GM21737 (cell line): ENCODE data around the gene AGBL5.
"Not testable (repeated sequence)": the region's sequence is repeated elsewhere in the genome, so short reads cannot be mapped to it uniquely, and the experiment has no call there.

Experiments
- ATAC-seq: cut with Tn5 transposase; IDR thresholded peaks from one replicate; pipeline ENCODE4 v1.9.1; 2021; ENCODE audit warnings: mild to moderate bottlenecking, moderate library complexity; ENCODE audit not compliant: unreplicated experiment

Gene AGBL5

DNA sequence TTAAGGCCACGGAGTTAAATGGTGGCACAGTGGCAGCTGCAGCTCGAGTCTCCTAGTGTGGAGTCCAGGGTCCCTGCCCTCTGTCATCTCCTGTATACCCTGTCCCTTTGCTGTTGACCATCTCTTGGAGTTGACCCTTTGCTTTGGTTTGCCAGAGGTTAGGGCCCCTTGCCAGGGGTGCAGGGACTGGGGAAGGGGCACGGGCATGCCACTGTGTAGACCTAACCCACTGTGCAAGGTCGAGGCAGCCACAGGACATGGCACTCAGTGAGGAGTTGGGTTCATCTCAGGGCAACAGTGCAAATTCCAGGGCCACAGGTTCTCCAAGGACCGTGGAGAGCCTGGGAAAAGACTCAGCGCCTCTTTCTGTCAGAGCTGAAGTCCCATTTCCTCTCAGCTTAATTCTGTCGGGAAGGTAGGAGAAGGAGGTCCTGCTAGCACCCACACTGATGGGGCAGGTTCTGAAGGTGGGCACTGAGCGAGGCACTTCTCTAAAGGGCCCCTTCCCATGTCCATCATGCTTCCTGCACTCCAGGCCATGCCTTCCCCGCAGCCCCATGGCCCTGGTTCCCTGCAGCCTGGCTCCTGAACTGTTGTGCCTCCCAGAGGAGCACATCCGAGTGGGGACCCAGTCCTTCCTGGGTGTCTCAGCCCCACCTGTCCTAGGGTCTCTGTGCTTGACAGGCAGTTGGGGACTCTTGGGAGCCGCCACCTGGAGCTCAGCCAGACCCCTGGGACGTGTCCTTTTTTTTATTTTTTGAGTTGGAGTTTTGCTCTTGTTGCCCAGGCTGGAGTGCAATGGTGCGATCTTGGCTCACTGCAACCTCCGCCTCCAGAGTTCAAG, 37.9 kb downstream of the AGBL5 start:
- ATAC-seq = no peak

DNA sequence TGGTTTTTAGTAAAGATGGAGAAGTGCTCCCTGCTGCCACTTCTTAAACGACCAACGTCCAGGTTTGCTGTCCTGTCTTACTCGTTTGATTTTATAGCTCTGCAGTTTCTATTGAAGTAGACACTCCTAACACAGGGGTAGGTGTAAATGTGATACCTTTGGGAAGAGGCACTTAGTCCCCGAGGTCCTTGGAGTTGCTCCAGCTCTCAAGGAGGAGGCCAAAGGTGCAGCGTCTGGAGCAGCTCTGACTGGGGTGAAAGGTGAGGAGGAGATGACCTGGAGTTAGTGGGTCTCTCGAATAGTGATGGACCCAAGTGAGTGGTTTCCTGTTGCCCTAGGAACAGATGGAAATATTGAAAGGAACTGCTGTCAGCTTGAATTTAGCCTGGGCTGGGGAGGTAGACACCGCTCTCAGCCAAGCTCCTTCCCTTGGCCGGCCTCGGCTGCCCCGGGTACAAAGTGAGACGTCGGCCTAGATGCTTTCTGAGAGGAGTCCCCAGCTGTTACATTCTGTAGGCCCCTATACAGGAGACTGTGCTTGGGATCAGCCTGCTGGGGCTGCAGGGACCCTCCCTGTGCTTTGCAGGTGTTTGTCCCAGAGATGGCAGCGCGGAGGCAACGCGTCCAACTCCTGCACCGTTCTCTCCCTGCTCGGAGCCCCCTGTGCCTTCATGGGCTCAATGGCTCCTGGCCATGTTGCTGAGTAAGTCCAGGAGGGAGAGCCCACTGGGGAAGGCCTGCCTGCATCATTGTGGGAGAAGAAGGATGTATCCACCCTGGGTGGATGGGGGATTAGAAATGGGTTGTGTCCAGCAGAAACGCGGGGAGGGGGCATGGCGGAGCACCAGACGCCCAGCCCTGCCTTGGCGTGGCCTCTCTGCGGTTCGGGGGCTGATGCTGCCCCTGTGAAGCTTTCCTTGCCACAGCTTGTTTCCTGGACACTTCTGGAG, 40.6 kb downstream of the AGBL5 start:
- no peak for ATAC-seq

DNA sequence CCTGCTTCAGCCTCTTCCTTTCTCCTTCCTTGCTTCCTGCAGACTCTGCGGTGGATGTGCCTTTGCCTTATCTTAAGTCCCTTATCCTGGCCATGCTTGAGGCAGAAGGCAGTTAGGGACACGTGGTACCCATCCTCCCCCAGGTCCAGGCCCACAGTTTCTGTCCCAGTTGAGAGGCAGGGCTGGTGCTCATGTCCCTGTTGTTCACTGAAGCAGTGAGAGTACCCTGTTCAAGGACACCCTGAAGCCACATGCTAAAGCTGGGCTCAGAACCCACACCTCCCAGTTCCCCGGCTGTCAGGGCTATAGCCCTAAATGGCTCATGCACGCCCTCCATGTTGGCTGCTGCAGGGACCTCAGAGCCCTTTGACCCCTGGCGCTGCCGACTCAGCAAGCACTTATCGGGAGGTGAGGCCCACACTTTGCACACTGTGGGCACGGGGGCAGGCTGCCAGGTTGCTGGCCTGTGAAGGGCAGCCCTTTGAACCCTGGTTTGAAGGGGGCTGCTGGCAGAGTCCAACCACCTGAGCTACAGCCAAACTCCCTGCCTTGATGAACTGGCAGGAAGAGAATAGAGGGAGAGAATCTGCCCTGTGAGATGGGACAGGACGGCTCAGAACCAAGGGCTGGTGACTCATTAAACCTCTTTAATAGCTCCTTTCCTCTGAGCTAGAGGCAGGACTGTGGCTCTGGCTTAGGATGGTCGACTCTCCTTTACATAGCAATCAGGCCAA, 41.4 kb downstream of the AGBL5 start:
- ATAC-seq = no peak

DNA sequence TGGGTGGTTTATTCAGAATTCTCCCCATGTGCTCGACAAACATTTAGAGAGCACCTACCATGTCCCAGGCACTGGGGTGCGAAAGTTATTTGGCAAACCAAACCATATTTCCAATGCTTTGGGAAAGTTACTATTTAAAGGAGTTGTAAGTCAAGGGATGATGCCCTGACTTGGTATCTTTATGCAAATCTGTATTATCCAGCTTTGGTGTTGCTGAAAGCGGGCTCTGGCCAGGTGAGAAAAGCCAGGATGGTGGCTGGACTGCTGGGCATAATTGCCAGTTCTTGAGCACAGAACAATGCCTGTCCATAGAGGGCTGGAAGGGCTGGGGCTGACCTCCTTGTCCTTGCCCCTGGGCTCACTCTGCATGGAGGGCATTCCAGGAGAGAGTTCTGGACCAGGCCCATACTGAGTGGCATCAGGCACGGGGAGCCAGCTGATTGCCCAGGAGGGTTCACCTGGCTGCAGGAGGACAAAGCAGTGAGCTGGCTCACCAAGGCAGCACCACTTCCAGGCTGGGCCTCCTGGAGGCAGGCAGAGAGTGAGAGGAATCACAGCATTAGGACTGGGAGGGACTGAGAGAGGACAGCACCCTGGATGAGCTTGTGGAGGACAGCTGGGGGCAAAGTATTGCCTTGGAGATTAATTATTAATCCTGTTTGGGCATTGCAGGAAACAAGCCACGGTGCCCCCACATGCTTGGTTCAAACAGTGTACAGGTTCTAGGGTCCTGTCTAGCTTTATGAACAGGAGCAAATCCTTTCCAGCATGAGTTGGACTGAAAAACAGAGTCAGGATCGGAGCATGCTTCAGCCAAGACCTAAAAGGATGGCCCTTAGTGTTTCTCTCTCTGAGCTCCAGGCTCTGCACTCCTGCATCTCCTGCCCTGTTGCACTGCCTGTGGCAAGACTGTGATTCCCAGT, 42.2 kb downstream of the AGBL5 start:
- no peak for ATAC-seq

DNA sequence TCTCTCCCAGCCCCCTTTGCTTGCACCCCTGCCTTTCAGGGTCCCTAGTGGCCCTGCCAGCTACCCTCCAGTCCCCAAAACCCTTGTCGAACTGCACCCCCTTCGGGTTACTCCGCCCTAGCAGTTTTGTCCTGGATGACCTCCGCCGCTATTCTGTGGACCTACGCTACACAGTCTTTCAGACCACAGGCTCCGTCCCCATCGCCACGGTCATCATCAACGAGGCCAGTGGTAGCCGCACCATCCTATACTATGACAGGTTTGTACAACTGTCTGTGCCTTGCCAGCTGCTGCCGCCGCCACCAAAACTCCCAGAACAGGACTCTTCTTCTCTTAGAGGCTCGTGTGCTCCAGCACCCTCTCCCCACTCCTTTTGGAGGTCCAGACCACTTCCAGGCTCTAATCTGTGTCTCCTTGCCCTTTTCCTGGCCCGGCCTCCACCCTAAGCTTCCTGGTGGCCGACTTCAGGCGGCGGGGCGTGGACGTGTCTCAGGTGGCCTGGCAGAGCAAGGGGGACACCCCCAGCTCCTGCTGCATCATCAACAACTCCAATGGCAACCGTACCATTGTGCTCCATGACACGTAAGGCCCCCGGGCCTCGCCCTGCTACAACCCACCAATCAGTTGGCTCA, 43.0 kb downstream of the AGBL5 start:
- ATAC-seq = no peak

DNA sequence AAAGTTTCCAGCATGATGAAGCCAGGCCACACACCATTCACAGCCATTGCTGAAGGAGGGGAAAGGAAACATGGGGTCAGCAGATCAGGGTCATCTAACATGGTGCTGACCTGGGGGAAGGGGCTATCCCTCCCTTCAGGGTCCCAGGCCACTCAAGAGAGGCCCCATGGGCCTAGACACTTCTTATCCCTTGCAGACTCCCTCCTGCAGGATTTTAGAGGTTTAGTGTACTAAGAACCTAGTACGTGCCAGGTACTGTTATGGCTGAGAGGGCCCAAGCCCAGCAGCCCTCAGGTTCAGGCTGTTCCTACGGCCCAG, 43.9 kb downstream of the AGBL5 start:
- ATAC-seq = no peak

DNA sequence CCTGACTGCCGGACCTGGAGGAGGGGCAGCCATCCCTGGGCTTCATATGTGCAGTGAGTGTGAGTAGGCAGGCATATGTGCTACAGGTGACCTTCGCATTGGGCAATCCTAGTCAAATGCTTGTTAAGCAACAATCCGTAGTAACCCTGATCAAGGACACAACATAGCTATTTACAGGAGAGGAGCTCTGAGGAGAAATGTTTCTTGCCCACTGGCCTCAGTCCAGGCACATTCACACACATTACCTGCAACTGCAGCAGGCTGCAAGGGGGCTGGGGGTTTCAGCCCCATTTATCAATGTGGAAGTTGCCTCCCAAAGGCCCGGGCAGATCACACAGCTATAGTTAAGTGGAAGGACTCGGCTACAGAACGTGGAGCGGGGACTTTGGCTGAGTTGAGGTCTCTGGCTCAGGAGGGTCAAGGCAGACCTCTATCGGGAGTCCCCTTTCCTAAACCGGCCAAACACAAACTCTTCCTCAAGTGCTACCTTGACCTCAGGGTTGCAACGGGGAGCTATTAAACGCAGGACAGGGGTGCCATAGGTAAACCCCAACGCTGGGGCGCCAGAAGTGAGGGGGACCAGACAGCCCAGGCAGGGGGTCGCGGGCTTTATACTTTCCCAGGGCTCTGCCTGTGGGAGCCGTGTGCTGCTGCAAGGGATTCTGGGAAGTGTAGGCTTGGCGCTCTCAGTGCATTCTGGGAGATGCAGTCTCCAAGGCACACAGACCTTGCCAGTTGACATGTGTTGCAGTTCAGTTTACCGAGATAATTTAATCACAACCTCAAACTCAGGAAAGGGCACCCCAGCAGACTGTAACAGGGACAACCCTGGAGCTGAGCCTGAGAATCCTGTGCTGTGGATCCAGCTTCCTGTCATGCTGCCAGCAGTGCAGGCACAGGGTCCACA, 44.5 kb downstream of the AGBL5 start:
- ATAC-seq = no peak

DNA sequence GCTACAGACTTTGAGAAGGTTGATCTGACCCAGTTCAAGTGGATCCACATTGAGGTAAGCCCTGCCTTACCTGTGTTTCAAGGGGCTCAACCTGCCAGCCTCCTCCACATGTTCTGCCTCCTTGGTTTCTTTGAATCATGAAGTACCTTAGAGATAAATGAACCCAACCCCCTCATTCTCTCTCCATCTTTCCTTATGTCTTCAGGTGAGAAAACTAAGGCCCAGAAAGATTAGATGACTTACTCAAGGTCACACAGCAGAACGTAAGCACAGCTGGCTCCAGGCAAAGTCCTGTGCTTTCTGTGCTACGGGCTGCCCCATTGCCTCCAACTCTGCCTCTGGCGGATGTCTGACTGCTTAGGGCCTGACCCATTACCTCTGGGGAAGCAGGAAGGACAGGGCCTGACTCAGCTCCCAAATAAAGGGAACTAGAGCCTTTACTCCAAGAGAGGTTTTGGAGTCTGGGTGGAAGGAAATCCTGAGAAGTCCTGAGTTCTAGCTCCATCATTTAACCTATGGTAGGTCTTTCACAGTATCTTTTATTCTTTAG, 45.4 kb downstream of the AGBL5 start:
- no peak for ATAC-seq

DNA sequence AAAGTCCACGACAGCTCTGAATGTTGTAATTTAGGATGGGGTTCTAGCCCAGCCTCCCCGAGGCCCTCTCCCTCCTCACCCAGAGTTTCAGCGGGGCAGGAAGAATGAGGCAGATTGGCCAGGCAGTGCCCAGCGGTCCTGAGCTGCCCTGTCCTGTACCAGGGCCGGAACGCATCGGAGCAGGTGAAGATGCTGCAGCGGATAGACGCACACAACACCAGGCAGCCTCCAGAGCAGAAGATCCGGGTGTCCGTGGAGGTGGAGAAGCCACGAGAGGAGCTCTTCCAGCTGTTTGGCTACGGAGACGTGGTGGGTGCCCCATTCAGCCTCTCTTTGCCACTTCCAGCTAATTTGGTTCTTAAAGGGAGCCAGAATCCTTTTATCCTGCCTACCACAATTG, 45.9 kb downstream of the AGBL5 start:
- ATAC-seq = no peak

DNA sequence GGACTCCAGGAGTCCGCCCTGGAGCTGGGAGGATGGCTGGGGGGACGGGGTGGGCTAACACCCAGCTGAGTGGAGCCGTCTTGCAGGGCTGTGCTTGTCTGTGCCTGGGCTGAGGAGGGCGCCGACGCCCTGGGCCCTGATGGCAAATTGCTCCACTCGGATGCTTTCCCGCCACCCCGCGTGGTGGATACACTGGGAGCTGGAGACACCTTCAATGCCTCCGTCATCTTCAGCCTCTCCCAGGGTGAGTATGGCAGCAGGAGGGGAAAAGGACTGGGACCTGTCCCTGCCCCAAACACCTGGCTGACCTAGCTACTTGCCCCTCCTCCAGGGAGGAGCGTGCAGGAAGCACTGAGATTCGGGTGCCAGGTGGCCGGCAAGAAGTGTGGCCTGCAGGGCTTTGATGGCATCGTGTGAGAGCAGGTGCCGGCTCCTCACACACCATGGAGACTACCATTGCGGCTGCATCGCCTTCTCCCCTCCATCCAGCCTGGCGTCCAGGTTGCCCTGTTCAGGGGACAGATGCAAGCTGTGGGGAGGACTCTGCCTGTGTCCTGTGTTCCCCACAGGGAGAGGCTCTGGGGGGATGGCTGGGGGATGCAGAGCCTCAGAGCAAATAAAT, 48.0 kb downstream of the AGBL5 start:
- no peak for ATAC-seq

DNA sequence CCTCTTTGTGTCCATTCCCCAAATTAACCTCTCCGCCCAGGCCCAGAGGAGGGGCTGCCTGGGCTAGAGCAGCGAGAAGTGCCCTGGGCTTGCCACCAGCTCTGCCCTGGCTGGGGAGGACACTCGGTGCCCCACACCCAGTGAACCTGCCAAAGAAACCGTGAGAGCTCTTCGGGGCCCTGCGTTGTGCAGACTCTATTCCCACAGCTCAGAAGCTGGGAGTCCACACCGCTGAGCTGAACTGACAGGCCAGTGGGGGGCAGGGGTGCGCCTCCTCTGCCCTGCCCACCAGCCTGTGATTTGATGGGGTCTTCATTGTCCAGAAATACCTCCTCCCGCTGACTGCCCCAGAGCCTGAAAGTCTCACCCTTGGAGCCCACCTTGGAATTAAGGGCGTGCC, 48.6 kb downstream of the AGBL5 start:
- no peak for ATAC-seq

DNA sequence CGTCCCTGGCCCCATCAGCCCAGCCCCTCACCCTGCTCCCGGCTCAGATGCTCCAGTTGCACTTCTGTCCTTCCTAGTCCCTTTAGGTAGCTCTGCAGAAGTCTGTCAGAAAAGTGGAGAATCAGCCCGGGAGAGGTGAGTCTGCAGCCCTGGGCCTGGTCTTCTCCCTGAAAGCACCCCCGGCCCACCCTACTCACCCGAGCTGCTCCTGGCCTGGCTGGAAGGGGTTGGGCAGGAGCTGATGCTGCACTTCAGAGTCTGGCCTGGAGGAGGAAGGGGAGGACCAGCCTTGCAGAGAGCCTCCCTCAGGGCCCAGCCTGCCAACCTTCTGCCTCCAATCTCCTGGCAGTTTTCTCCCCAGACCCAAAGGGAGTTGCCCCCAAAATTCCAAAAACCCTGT, 50.9 kb downstream of the AGBL5 start:
- no peak for ATAC-seq

DNA sequence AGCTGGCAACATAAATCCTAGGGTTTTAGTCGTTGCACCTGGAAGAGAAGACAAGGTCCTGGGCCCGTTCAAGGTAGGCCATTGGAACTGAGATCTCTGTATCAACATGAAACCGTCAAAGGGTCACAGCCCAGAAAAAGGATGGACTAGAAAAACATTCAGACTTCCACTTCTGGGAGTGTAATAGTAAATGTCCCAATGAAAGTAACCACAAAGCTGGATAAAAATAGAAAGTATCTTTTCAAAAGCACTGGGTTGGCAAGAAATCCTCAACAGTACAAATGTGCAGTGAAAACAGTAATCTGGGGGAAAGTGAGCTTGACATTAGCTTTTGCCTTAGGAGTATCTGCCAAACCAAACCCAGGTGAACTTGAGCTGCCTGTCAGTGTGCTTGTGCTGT, 54.5 kb downstream of the AGBL5 start:
- ATAC-seq = no peak

DNA sequence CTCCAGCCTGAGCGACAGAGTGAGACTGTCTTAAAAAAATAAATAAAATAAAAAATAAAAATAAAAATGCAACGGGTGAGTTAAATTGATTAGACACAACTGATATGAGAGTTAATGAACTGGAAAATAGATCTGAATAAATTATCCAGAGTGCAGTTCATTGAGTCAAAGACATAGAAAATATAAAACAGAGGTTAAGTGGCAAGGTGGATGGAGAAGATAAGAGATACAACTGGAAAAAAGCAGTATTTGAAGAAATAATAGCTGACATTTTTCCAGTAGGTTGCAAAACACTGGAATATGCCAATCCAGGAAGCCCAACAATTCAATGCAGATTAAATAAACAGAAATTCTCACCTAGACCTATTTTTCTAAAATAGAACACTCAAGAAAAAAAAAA, 56.8 kb downstream of the AGBL5 start:
- no peak for ATAC-seq

DNA sequence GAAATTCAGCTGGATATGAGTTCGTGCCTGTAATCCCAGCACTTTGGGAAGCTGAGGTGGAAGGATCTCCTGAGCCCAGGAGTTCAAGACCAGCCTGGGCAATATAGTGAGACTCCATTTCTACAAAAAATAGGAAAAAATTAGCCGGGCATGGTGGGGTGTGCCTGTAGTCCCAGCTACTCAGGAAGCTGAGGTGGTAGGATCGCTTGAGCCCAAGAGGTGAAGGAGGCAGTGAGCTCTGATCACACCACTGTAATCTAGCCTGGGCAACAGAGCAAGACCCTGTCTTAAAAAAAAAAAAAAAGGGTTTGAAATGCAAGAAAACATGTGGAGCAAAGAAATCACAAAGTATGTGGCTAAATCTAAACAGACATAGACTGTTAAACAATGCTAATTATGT, 57.6 kb downstream of the AGBL5 start:
- ATAC-seq = no peak

DNA sequence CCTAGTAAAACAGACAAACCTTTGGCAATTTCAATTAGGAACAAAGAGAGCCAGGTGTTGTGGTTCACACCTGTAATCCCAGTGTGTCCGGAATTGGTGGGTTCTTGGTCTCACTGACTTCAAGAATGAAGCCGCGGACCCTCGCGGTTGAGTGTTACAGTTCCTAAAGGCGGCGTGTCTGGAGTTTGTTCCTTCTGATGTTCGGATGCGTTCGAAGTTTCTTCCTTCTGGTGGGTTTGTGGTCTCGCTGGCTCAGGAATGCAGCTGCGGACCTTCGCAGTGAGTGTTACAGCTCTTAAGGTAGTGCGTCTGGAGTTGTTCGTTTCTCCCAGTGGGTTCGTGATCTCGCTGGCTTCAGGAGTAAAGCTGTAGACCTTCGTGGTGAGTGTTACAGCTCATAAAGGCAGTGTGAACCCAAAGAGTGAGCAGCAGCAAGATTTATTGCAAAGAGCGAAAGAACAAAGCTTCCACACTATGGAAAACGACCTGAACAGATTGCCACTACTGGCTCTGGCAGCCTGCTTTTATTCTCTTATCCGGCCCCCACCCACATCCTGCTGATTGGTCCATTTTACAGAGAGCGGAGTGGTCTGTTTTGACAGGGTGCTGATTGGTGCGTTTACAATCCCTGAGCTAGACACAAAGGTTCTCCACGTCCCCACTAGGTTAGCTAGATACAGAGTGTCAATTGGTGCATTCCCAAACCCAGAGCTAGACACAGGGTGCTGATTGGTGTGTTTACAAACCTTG, 59.3 kb downstream of the AGBL5 start:
- not testable (repeated sequence) for ATAC-seq

DNA sequence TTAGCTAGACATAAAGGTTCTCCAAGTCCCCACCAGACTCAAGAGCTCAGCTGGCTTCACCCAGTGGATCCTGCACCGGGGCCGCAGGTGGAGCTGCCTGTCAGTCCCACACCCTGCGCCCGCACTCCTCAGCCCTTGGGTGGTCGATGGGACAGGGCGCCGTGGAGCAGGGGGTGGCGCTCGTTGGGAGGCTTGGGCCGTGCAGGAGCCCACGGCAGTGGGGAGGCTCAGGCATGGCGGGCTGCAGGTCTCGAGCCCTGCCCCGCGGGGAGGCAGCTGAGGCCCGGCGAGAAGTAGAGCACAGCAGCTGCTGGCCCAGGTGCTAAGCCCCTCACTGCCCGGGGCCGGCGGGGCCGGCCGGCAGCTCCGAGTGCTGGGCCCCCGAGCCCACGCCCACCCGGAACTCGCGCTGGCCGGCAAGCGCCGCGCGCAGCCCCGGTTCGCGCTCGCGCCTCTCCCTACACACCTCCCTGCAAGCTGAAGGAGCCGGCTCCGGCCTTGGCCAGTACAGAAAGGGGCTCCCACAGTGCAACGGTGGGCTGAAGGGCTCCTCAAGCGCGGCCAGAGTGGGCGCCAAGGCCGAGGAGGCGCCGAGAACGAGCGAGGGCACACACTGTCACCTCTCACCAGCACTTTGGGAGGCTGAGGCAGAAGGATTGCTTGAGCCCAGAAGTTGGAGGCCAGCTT, 60.1 kb downstream of the AGBL5 start:
- not testable (repeated sequence) for ATAC-seq
